Limb (tissue), 2 donors: Measurements from ENCODE around the gene THUMPD2.

Experiments
- DNase-seq, 2 donors: peaks; one replicate each; pipeline ENCODE4 v3.0.0-alpha.2; 2016; ENCODE audit errors: extremely low spot score in 2 of 2

The THUMPD2 gene

GRCh38 chr2:39719317-39719716, 59.7 kb downstream of the THUMPD2 start:
- no peak for DNase-seq

GRCh38 chr2:39718483-39718882, 60.6 kb downstream of the THUMPD2 start:
- DNase-seq = no peak

- DNase-seq = no peak
Measured at GRCh38 chr2:39717067-39717466, 62.0 kb downstream of the THUMPD2 start.

- DNase-seq = no peak
Measured at GRCh38 chr2:39715822-39716221, 63.2 kb downstream of the THUMPD2 start.

- no peak for DNase-seq
Measured at GRCh38 chr2:39715095-39715494, 64.0 kb downstream of the THUMPD2 start.

- no peak for DNase-seq
Measured at GRCh38 chr2:39712953-39713352, 66.1 kb downstream of the THUMPD2 start.

- no peak for DNase-seq
Measured at GRCh38 chr2:39710807-39711206, 68.3 kb downstream of the THUMPD2 start.

GRCh38 chr2:39708003-39708402, 71.1 kb downstream of the THUMPD2 start:
- DNase-seq = no peak

- DNase-seq = no peak
Measured at GRCh38 chr2:39706945-39707344, 72.1 kb downstream of the THUMPD2 start.

GRCh38 chr2:39706312-39706711, 72.7 kb downstream of the THUMPD2 start:
- no peak for DNase-seq

- no peak for DNase-seq
Measured at GRCh38 chr2:39705638-39706037, 73.4 kb downstream of the THUMPD2 start.

- no peak for DNase-seq
Measured at GRCh38 chr2:39704540-39704939, 74.5 kb downstream of the THUMPD2 start.

- no peak for DNase-seq
Measured at GRCh38 chr2:39703181-39703872, 75.7 kb downstream of the THUMPD2 start.

- no peak for DNase-seq
Measured at GRCh38 chr2:39701137-39701536, 77.9 kb downstream of the THUMPD2 start.

GRCh38 chr2:39697454-39697853, 81.6 kb downstream of the THUMPD2 start:
- DNase-seq = peak; percentile 35 to 41

- DNase-seq = peak in 1 of 2 donors; percentile 82
Measured at GRCh38 chr2:39696838-39697237, 82.2 kb downstream of the THUMPD2 start.

- DNase-seq = peak; percentile 36 to 40
Measured at GRCh38 chr2:39696101-39696553, 82.9 kb downstream of the THUMPD2 start.

- no peak for DNase-seq
Measured at GRCh38 chr2:39693245-39693644, 85.8 kb downstream of the THUMPD2 start.

- no peak for DNase-seq
Measured at GRCh38 chr2:39689876-39690275, 89.2 kb downstream of the THUMPD2 start.

- no peak for DNase-seq
Measured at GRCh38 chr2:39689272-39689841, 89.7 kb downstream of the THUMPD2 start.

GRCh38 chr2:39688181-39688580, 90.9 kb downstream of the THUMPD2 start:
- no peak for DNase-seq

- DNase-seq = no peak
Measured at GRCh38 chr2:39686456-39686855, 92.6 kb downstream of the THUMPD2 start.
